Smooth muscle cell (in vitro differentiated cells): ENCODE data around the gene TRIM26. TPM values are rescaled to one million over a fixed set of nuclear protein-coding genes. Genes with fewer than 3 reads are reported as not detected.

Source experiments
- DNase-seq: peaks from one replicate; lab custom pipeline; 2025; ENCODE audit not compliant: unreplicated experiment; lab: John Stamatoyannopoulos, UW
- H2AFZ ChIP-seq: fragments of 200-600 bp; sonication (generic); 2 replicates; pipeline ENCODE4 v1.6.0; 2016; ENCODE audit warnings: antibody characterized with exemption, low read depth, mild to moderate bottlenecking
- H3F3A ChIP-seq: fragments of 200-600 bp; sonication (generic); 2 replicates; pipeline ENCODE4 v1.6.0; 2017; ENCODE audit warnings: antibody characterized with exemption, low read depth
- H3K27ac ChIP-seq: fragments of 200-600 bp; sonication (generic); 2 replicates; pipeline ENCODE4 v1.5.1; 2016; ENCODE audit warnings: low read depth, mild to moderate bottlenecking
- H3K27me3 ChIP-seq: fragments of 200-600 bp; sonication (generic); 2 replicates; pipeline ENCODE4 v1.6.1; 2016; ENCODE audit warnings: low read depth, mild to moderate bottlenecking
- H3K36me3 ChIP-seq: fragments of 200-600 bp; sonication (generic); 2 replicates; pipeline ENCODE4 v1.5.1; 2016; ENCODE audit warnings: low read depth
- H3K4me1 ChIP-seq: fragments of 200-600 bp; sonication (generic); 2 replicates; pipeline ENCODE4 v1.5.1; 2016; ENCODE audit warnings: low read depth
- H3K4me2 ChIP-seq: fragments of 200-600 bp; sonication (generic); 2 replicates; pipeline ENCODE4 v1.6.0; 2016; ENCODE audit warnings: mild to moderate bottlenecking
- H3K4me3 ChIP-seq: fragments of 200-600 bp; sonication (generic); 2 replicates; pipeline ENCODE4 v1.5.1; 2016; ENCODE audit warnings: mild to moderate bottlenecking
- H3K79me2 ChIP-seq: fragments of 200-600 bp; sonication (generic); 2 replicates; pipeline ENCODE4 v1.6.0; 2016; ENCODE audit warnings: low read depth, mild to moderate bottlenecking
- H3K9ac ChIP-seq: fragments of 200-600 bp; sonication (generic); 2 replicates; pipeline ENCODE4 v1.6.0; 2016; ENCODE audit warnings: low read depth
- H3K9me3 ChIP-seq: fragments of 200-600 bp; sonication (generic); replicated peaks from 2 replicates; pipeline ENCODE4 v1.5.1; 2016; ENCODE audit warnings: low read depth
- H4K20me1 ChIP-seq: fragments of 200-600 bp; sonication (generic); 2 replicates; pipeline ENCODE4 v1.6.0; 2016; ENCODE audit warnings: low read depth
- WGBS: methylation state at CpG from one replicate; pipeline ENCODE4 v1.1.7; 2016; ENCODE audit warnings: low lambda C conversion rate; 5-methylcytosine and 5-hydroxymethylcytosine counted together
- polyA plus RNA-seq: library from polyadenylated mRNA; unstranded; fragments of >200 nt; fragmentation: Nextera tagmentation; extraction: Ambion mirVana; gene quantifications from 2 replicates; pipeline ENCODE4 v1.2.1, GENCODE V29; 2016
- total RNA-seq: library from RNA; depleted of rRNA; stranded (reverse); fragments of >200 nt; gene quantifications from 2 replicates; pipeline ENCODE4 v1.2.3, GENCODE V29; 2014
- TF ChIP-seq, protein P1 (sequence below): fragments of 200-600 bp; sonication (generic); IDR thresholded peaks from 2 replicates; pipeline ENCODE4 v1.5.1; 2017; ENCODE audit warnings: borderline replicate concordance, mild to moderate bottlenecking, antibody characterized with exemption; ENCODE audit not compliant: insufficient read depth, poor library complexity, severe bottlenecking

The TRIM26 gene
- total and polyA plus RNA-seq, 2 experiments from 2014 or later: 17.1 to 21.3 TPM

DNA sequence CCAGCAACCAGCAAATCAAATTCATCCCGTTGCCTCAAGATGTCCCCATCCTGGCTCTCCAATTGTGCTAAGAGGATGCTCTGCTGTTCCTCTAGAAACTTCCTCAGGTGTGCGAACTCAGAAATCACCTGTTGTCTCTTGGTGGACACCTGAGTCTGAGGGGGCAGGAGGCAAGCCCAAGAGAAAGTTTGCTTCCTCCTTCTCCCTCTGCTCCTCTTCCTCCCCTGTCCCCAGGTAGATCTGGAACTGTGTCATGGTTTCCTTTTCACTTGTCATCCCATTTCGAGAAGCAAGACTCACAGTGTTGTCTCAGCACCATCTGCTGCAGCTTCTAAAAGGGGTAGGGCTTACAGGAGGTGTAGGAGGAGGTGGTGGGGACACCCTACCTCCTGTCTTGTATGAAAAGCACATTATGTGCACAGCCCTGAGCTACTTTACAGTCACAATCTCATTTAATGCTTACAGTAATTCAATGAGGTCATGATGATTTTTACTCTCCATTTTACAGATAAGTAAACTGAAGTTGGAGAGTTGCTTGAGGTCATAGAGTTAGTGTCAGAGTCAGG lies 54.6 kb downstream of the TRIM26 start:
- TF ChIP-seq, protein P1, sequence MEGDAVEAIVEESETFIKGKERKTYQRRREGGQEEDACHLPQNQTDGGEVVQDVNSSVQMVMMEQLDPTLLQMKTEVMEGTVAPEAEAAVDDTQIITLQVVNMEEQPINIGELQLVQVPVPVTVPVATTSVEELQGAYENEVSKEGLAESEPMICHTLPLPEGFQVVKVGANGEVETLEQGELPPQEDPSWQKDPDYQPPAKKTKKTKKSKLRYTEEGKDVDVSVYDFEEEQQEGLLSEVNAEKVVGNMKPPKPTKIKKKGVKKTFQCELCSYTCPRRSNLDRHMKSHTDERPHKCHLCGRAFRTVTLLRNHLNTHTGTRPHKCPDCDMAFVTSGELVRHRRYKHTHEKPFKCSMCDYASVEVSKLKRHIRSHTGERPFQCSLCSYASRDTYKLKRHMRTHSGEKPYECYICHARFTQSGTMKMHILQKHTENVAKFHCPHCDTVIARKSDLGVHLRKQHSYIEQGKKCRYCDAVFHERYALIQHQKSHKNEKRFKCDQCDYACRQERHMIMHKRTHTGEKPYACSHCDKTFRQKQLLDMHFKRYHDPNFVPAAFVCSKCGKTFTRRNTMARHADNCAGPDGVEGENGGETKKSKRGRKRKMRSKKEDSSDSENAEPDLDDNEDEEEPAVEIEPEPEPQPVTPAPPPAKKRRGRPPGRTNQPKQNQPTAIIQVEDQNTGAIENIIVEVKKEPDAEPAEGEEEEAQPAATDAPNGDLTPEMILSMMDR: no peak
- Histone ChIP-seq H3K9ac (no peak overlapping the region), H3K36me3 (no peaks in the 10 kb centered on the region), H3K4me2 (no peak overlapping the region), H3K4me1 (no peaks in the 10 kb centered on the region), H3K4me3 (no peak overlapping the region), H3K79me2 (no peaks in the 10 kb centered on the region), H4K20me1 (no peaks in the 10 kb centered on the region), H2AFZ (no peak overlapping the region), H3K9me3 (no peaks in the 10 kb centered on the region), H3K27me3 (peaks cover 36% of the 10 kb centered on the region), H3F3A (no peaks in the 10 kb centered on the region), H3K27ac (no peak overlapping the region)
- 68% methylated on average over 3 of the region's 3 CpGs for WGBS
- DNase-seq: no peak

DNA sequence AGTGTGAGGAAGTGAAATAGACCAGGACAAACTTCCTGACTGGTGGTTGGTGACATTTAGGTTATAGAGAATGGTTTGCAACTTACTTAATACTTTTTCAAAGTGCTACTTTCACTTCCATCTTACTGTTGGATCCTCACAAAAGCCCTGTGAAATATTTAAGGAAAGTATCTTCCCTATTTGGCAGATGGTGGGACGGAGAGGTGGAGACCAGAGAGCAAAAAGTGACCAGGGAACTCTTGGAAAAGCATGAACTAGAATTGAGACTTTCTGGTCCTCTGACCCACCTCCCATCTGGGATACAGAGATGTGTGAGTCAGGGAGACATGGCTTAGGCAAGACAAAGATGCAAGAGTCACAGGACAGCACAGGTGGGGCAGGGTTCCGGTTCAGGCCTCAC lies 55.2 kb downstream of the TRIM26 start:
- Histone ChIP-seq H3K79me2 (no peaks in the 10 kb centered on the region), H3K27ac (no peak overlapping the region), H2AFZ (no peak overlapping the region), H3K9me3 (no peaks in the 10 kb centered on the region), H3K4me3 (no peak overlapping the region), H4K20me1 (no peaks in the 10 kb centered on the region), H3K27me3 (peaks cover 41% of the 10 kb centered on the region), H3F3A (no peaks in the 10 kb centered on the region), H3K4me1 (no peaks in the 10 kb centered on the region), H3K9ac (no peak overlapping the region), H3K36me3 (no peaks in the 10 kb centered on the region), H3K4me2 (no peak overlapping the region)
- WGBS: 86% methylated on average over 2 of the region's 2 CpGs
- TF ChIP-seq, protein P1: no peak
- no peak for DNase-seq

DNA sequence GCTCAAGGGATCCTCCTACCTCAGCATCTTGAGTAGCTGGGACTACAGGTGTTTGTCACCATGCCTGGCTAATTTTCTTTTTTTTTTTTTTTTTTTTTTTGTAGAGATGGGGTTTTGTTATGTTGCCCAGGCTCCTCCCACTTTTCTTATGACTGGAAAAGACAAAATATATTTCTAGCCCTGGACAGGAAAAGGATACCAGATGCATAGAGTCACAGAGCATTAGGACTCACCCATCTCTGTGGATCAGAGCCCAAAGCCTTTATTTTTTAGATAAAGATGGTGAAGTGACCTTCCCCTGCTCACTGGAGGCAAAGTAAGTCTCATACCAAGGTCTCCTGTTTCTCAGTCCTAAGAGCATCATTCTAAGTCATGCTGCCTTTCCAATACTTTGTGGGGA lies 55.6 kb downstream of the TRIM26 start:
- no peaks in the 10 kb centered on the region for H3K4me1 ChIP-seq
- no peaks in the 10 kb centered on the region for H3K79me2 ChIP-seq
- no peaks in the 10 kb centered on the region for H3K36me3 ChIP-seq
- H3K4me2 ChIP-seq: no peak overlapping the region
- H2AFZ ChIP-seq: no peak overlapping the region
- DNase-seq: no peak
- H4K20me1 ChIP-seq: no peaks in the 10 kb centered on the region
- TF ChIP-seq, protein P1: no peak
- no peak overlapping the region for H3K4me3 ChIP-seq
- no peak overlapping the region for H3K9ac ChIP-seq
- peaks cover 41% of the 10 kb centered on the region for H3K27me3 ChIP-seq
- no peak overlapping the region for H3K27ac ChIP-seq
- H3K9me3 ChIP-seq: no peaks in the 10 kb centered on the region
- no peaks in the 10 kb centered on the region for H3F3A ChIP-seq

DNA sequence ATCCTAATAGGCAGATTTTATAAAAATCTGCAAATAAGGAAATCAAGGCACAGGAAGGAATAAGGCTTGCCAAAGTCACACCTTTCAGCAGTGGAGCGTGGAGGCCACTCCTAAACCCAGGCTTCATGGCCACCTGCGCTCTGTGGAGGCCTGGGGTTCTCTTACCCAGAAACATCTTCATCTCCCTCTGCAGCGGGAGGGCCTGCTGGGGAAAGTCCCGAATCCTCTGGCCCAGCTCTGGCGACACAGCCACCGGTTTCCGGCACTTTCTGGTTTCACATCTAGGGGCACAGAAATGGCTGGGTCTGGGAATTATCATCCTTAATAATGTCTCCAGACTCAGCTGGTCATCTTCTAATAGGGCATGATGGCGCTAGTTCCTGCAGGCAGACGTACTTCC lies 56.4 kb downstream of the TRIM26 start:
- Histone ChIP-seq H3K9ac (no peak overlapping the region), H3K79me2 (no peaks in the 10 kb centered on the region), H3K27me3 (peaks cover 41% of the 10 kb centered on the region), H3F3A (no peaks in the 10 kb centered on the region), H3K4me2 (no peak overlapping the region), H3K36me3 (no peaks in the 10 kb centered on the region), H4K20me1 (no peaks in the 10 kb centered on the region), H2AFZ (no peak overlapping the region), H3K4me3 (no peak overlapping the region), H3K27ac (no peak overlapping the region), H3K4me1 (no peaks in the 10 kb centered on the region), H3K9me3 (no peaks in the 10 kb centered on the region)
- DNase-seq: no peak
- TF ChIP-seq, protein P1: no peak
- 91% methylated on average over 9 of the region's 9 CpGs for WGBS
